Measurements from ENCODE around the gene GRID1.

The GRID1 gene

GRCh38 chr10:86340991-86341260 is 25.7 kb downstream of the GRID1 start:
- TF ChIP-seq CTCF (conservative IDR thresholded peaks at IDR 0.05): no peak
- H3K27ac ChIP-seq: no peak overlapping the region

DNA sequence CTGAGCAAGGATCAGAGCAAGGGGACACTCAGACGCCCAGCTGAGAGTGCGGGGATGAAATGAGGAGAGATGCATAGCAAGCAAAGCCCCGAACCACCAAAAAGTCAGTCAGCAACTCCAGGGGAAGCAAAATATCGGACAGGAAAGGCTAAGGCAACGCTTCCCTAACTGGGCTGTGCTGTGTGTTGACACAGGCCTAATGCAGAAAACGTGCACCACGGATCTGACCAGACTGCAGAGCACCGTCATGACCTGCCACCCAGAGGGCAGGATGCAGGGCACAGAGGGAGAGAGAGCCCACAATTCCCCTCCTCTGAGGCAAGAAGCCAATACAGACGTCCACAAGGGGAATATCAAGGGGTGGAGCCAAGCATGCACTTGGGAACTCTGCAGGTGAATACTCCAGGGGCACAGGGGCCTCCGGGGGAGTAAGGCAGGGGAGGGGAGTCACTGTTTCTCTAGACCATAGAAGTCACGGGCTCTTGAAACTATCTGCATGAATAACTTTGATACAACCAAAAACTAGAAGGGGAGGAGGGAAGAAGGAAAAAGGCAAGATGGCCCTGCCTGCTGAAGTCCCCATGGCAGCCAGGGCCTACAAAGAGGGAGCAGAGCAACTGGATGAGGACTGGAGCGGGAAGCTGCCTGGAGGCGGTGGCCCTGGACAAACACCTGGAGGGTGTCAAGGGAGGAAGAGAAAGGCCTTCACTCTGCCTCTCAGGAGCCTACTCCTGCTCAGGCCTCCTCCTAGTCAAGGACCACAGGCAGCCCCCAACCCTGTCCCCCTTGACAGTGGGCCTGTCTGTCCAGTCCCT is 26.2 kb downstream of the GRID1 start:
- H3K27ac ChIP-seq: no peak overlapping the region
- TF ChIP-seq CTCF (conservative IDR thresholded peaks at IDR 0.05): no peak

GRCh38 chr10:86339226-86339865 is 27.2 kb downstream of the GRID1 start:
- TF ChIP-seq CTCF (conservative IDR thresholded peaks at IDR 0.05): no peak
- no peak overlapping the region for H3K27ac ChIP-seq

GRCh38 chr10:86337121-86337601 is 29.4 kb downstream of the GRID1 start:
- no peak overlapping the region for H3K27ac ChIP-seq
- TF ChIP-seq CTCF (conservative IDR thresholded peaks at IDR 0.05): no peak

DNA sequence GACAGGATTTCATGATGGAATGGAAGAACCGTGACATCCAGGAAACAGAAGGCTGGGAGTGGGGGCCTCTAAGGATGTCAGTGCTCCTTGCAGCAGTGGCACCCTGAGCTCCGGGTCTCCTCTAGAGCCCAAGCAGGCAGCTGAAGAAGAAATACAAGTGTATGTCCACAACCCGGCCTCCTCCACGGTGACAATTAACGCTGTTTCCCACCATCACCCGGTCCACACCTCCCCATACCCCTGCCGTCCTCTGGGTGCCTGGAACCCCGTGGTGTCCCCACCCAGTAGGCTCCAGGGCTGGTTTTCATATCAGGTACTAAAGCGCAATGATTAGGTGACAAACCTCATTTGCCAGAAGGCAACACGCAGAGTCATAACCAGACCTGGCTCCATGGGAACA is 30.3 kb downstream of the GRID1 start:
- H3K27ac ChIP-seq: no peak overlapping the region
- TF ChIP-seq CTCF (conservative IDR thresholded peaks at IDR 0.05): no peak

DNA sequence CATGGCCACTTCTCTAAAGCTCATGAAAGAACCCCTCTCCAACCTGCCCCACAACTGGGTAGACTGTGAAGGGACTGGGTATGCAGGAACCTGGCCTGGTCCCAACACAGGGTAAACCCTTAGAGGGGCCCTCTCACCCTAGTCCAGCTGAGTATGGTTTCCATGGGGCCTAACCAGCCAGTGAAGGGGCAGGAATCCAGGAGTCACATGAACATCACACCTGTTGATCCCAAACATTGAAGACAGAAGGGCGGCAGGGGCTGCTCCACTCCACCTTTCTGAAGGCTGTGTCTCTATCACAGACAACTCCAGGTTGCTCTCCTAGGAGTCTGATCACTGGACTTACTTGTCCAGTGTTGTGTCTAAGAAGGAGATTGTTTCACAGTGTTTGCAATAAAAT is 30.8 kb downstream of the GRID1 start:
- no peak for TF ChIP-seq CTCF (conservative IDR thresholded peaks at IDR 0.05)
- H3K27ac ChIP-seq: peak overlapping the region; percentile 70

- H3K27ac ChIP-seq: peak overlapping the region; percentile 70
- TF ChIP-seq CTCF (conservative IDR thresholded peaks at IDR 0.05): no peak
Observed at GRCh38 chr10:86335257-86335656, 31.3 kb downstream of the GRID1 start.
